ENCODE measurements around the gene CDC5L.

- TF ChIP-seq CTCF (IDR thresholded peaks at IDR 0.05) = no peak
- no peak for TF ChIP-seq POLR2A (IDR thresholded peaks at IDR 0.05)
- no peak for TF ChIP-seq EP300 (IDR thresholded peaks at IDR 0.05)
Measured at GRCh38 chr6:44442236-44442635, 54.7 kb downstream of the CDC5L start.

Measured in upper lobe of left lung (tissue), 4 donors.